ENCODE measurements around the gene SERINC4. TPM values are rescaled to one million over a fixed set of nuclear protein-coding genes. Genes with fewer than 3 reads are reported as not detected.

SERINC4 gene
- total and polyA plus RNA-seq, 2 of the 4 experiments (the other 2 are of a cell fraction): under 0.01 to 0.09 TPM

GRCh38 chr15:43775411-43775965 lies 24.5 kb downstream of the SERINC4 start:
- no peak overlapping the region for H4K8ac ChIP-seq (ENCODE audit: low read depth in 2 of 2, low read length in 2 of 2)
- no peaks in the 10 kb centered on the region for H3K27me3 ChIP-seq (ENCODE audit: control insufficient read depth, insufficient read depth, low read length)
- no peak overlapping the region for H2BK15ac ChIP-seq (ENCODE audit: low read depth, low read length)
- H4K5ac ChIP-seq (ENCODE audit: low read depth, low read length): no peak overlapping the region
- ChIA-PET POLR2A (ENCODE audit: unreplicated experiment) (no interaction called here), CTCF (no interaction called here)
- H2AK9ac ChIP-seq (replicated peaks; ENCODE audit: low read depth, low read length, poor library complexity): peak overlapping the region; percentile 71
- no peak for ATAC-seq (ENCODE audit: low read depth)
- H3K18ac ChIP-seq (ENCODE audit: low read depth, low read length): no peak overlapping the region
- peaks cover 11% of the 10 kb centered on the region for H3K36me3 ChIP-seq (ENCODE audit: control insufficient read depth, insufficient read depth, low read length)
- no peak overlapping the region for H3K4me2 ChIP-seq (ENCODE audit: low read depth, low read length)
- in situ Hi-C loops (cut with MboI; ENCODE audit: low sequenced_read_pairs) (no loop called here), intact Hi-C loops (cut with micrococcal nuclease) (loop anchor here (10.0 kb wide), 1 partner anchor 261 kb away; the partner anchor contains the start of gene MAP1A), dilution Hi-C loops (cut with HindIII; ENCODE audit: low sequenced_read_pairs, unreplicated experiment) (no loop called here)
- H2BK120ac ChIP-seq (ENCODE audit: low read depth, low read length): no peak overlapping the region
- no peak overlapping the region for H3K14ac ChIP-seq (replicated peaks; ENCODE audit: low read depth, low read length)
- TF ChIP-seq RAD21 (IDR thresholded peaks at IDR 0.05; ENCODE audit: low read length) (no peak), CTCF (conservative IDR thresholded peaks at IDR 0.05; ENCODE audit: low read depth, low read length) (peak; percentile 30; the same call in 1 of the 2 replicates), SMC3 (IDR thresholded peaks at IDR 0.05; ENCODE audit: low read depth, low read length) (peak; percentile 13; the same call in 1 of the 2 replicates), MAZ (IDR thresholded peaks at IDR 0.05; ENCODE audit: borderline replicate concordance, low read depth, low read length) (no peak)
- no peak overlapping the region for H3K4ac ChIP-seq (ENCODE audit: low read depth, low read length)
- no peaks in the 10 kb centered on the region for H3K9me3 ChIP-seq (ENCODE audit: control insufficient read depth, insufficient read depth, low read length)
- peaks cover 5 to 6% of the 10 kb centered on the region in 2 experiments; a peak in 2 of 4 replicates for H3K79me1 ChIP-seq (ENCODE audit: low read depth in 1 of 2, low read length in 2 of 2)
- no CpG with 5 or more reads among the region's 1 CpG for WGBS, 2 experiments (ENCODE audit: extremely low coverage in 2 of 2, insufficient read length in 1 of 2)
- H3K27ac ChIP-seq (ENCODE audit: insufficient read depth, low read length): no peak overlapping the region
- BruUV-seq (replicated peaks): no TSS peak
- H3K23ac ChIP-seq (ENCODE audit: low read depth, low read length): no peak overlapping the region
- H4K20me1 ChIP-seq (ENCODE audit: insufficient read depth, low read length): no peaks in the 10 kb centered on the region; the same call in 1 of the 2 replicates
- H2BK20ac ChIP-seq (ENCODE audit: low read depth, low read length): no peak overlapping the region
- H2BK5ac ChIP-seq (ENCODE audit: low read depth, low read length, poor library complexity, severe bottlenecking): no peak overlapping the region
- no peak overlapping the region for H2AK5ac ChIP-seq (ENCODE audit: low read depth, low read length)
- DNase-seq: peak; percentile 58
- peaks cover 5% of the 10 kb centered on the region; the same call in 1 of the 2 replicates for H3K4me1 ChIP-seq (ENCODE audit: control insufficient read depth, insufficient read depth, low read length)
- H3K56ac ChIP-seq (ENCODE audit: extremely low read depth, insufficient read depth, low read length): no peak overlapping the region
- peak overlapping the region; percentile 34 for H2AFZ ChIP-seq (replicated peaks; ENCODE audit: low read length, poor library complexity)
- no peak overlapping the region for H3K4me3 ChIP-seq (ENCODE audit: insufficient read depth, low read depth, low read length)
- 0 out of 2 replicates have a peak, but pooled peaks cover 4% of the 10 kb centered on the region for H3K9me1 ChIP-seq (ENCODE audit: insufficient read depth, low read length)
- no peak overlapping the region for H4K91ac ChIP-seq (ENCODE audit: insufficient read depth, low read depth, low read length)
- H3K9ac ChIP-seq (ENCODE audit: low read depth, low read length): no peak overlapping the region

Measured in IMR-90 (cell line).